ENCODE data around the gene DLEC1. TPM values are rescaled to one million over a fixed set of nuclear protein-coding genes. Genes with fewer than 3 reads are reported as not detected.
"Not testable (repeated sequence)": the region's sequence is repeated elsewhere in the genome, so short reads cannot be mapped to it uniquely, and the experiment has no call there.

DLEC1 gene
- total and polyA plus RNA-seq, 4 donors, result 0.25 to 0.69 (median 0.42) TPM

DNA sequence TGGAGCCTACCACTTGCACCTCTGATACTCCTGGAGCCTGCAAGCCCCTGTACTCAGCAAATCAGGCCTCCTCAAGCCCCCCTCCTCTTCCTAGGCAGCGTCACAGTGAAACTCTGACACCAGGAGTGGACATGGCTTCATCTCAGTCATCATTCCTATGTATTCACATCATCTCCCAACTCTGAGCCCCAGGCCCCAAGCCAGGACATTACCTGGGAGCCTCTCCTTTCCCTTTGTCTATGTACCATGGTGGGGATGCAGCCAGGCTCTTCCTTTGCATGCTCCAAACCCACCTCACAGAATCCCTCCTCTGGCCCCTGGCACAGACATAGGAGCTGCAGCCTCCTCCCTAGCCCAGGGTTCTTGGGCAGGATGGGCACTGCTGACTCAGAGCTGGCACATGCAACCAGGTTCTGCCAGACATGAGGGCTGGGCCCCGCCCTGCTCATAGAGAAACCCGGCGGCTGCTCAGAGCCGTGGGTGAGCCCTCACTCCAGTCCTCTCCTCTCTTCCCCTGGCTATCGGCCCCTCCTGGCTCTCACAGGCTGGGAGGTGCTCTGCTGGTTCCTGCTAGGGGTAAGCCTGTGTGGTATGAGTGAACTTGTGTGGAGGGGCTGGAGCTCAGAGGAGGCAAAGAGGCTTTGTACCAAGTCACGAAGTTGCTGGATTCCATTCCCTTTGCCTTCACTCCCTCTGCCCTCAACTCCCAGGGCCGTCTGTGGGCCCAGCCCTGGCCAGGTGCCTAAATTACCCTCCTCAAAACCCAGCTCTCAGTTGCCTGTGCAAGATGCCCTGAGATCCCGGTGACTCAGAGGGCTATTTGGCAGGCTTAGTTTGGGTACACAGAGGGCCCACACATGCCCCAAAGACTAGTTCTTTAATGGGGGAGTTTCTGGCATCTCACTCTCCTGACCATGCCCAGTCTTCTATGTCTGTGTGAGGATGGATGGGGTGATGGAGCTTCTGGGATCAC, 7.7 kb upstream of the DLEC1 start:
- DNase-seq, result peak; percentile 91
- Histone ChIP-seq H3K27ac (ENCODE audit: low read depth in 1 of 2, low read length in 2 of 2) (peak overlapping the region; percentile 89 to 96), H3K36me3 (ENCODE audit: control insufficient read depth in 1 of 2, insufficient read depth in 2 of 2, low read length in 1 of 2) (no peaks in the 10 kb centered on the region), H3K9me3 (ENCODE audit: control insufficient read depth, low read length) (no peaks in the 10 kb centered on the region), H3K4me3 (ENCODE audit: low read length in 2 of 2) (no peak overlapping the region), H3K4me1 (ENCODE audit: control insufficient read depth in 1 of 2, insufficient read depth in 2 of 2, low read length in 2 of 2) (peaks cover 0 to 1% of the 10 kb centered on the region in 2 donors), H3K27me3 (ENCODE audit: control insufficient read depth in 1 of 2, insufficient read depth in 2 of 2, low read length in 1 of 2) (no peaks in the 10 kb centered on the region)
- ATAC-seq (ENCODE audit: low FRiP score), result peak; percentile 64
- 1 to 4% methylated on average over 9 of the region's 9 CpGs for WGBS, 2 donors
- intact Hi-C loops (cut with DNase I), result loop anchor here in 1 of 2 donors (10.0 kb wide), 1 partner anchor 133 kb away; the partner anchor contains the start of gene OXSR1

DNA sequence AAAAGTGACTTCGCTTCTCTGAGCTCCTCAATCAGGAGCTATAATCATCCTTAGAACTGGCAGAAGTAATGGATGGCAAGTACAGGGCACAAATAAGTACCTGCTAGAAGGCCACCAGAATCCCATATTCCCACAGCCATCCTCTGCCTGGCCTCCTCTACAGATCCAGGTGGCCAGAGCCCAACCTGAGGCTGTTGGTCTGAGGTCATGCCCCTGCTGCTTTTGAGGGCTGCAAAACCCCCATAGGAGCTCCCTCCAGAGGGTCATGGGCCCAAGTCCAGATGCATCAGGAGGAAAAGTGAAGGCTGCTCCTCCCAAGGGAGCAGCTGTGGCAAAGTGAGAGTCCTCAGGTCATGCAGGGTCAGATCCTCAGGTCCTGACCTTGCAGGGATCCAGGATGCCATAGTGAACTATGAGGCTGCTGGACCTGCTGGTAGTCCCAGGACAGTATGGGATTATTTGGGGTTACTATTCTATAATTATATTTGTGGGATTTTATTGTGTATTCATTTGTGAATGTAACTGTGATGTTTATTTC, 6.6 kb upstream of the DLEC1 start:
- no peaks in the 10 kb centered on the region for H3K36me3 ChIP-seq (ENCODE audit: control insufficient read depth in 1 of 2, insufficient read depth in 2 of 2, low read length in 1 of 2)
- WGBS, 2 donors, result 99 to 100% methylated on average over 1 of the region's 1 CpG
- no peak for ATAC-seq (ENCODE audit: low FRiP score)
- no peaks in the 10 kb centered on the region for H3K9me3 ChIP-seq (ENCODE audit: control insufficient read depth, low read length)
- H3K4me1 ChIP-seq (ENCODE audit: control insufficient read depth in 1 of 2, insufficient read depth in 2 of 2, low read length in 2 of 2), result peaks cover 0 to 1% of the 10 kb centered on the region in 2 donors
- intact Hi-C loops (cut with DNase I), result loop anchor here in 1 of 2 donors (10.0 kb wide), 1 partner anchor 132 kb away; the partner anchor contains the start of gene OXSR1
- no peak for DNase-seq
- H3K4me3 ChIP-seq (ENCODE audit: low read length in 2 of 2), result no peak overlapping the region
- no peak overlapping the region for H3K27ac ChIP-seq (ENCODE audit: low read depth in 1 of 2, low read length in 2 of 2)
- no peaks in the 10 kb centered on the region for H3K27me3 ChIP-seq (ENCODE audit: control insufficient read depth in 1 of 2, insufficient read depth in 2 of 2, low read length in 1 of 2)

DNA sequence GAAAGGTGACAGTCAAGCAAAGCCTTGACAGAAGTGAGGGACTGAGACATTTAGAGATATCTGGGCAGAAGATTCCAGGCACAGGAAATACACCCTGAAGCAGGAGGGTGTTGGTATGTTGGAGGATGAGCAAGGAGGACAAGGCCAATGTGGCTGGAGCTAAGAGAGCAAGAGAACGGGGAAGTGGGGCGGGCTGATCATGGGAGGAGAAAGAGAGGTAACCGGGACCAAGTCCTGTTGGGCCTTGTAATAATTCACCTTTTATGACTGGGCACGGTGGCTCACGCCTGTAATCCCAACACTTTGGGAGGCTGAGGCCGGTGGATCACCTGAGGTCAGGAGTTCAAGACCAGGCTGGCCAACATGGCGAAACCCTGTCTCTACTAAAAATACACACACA, 5.4 kb upstream of the DLEC1 start:
- not testable (repeated sequence) for H3K27ac ChIP-seq (ENCODE audit: low read depth in 1 of 2, low read length in 2 of 2); DNase-seq; ATAC-seq (ENCODE audit: low FRiP score); H3K27me3 ChIP-seq (ENCODE audit: control insufficient read depth in 1 of 2, insufficient read depth in 2 of 2, low read length in 1 of 2); H3K4me1 ChIP-seq (ENCODE audit: control insufficient read depth in 1 of 2, insufficient read depth in 2 of 2, low read length in 2 of 2); H3K36me3 ChIP-seq (ENCODE audit: control insufficient read depth in 1 of 2, insufficient read depth in 2 of 2, low read length in 1 of 2); H3K4me3 ChIP-seq (ENCODE audit: low read length in 2 of 2); H3K9me3 ChIP-seq (ENCODE audit: control insufficient read depth, low read length)
- intact Hi-C loops (cut with DNase I), result loop anchor here in 1 of 2 donors (10.0 kb wide), 1 partner anchor 131 kb away; the partner anchor contains the start of gene OXSR1
- WGBS, 2 donors, result 92% methylated on average over 6 to 7 of the region's 7 CpGs

DNA sequence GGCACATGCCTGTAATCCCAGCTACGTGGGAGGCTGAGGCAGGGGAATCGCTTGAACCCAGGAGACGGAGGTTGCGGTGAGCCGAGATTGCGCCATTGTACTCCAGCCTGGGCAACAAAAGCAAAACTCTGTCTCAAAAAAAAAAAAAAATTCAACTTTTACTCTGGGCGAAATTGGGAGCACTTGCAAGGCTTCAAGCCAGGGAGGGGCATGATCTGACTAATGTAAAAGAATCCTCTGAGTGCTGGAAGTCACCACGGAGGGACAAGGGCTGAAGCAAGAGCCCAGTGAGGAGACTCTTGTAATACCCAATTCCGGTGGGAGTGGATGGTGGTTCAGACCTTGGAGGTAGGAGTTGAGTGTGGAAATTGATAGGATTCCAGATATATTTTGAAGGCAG, 4.7 kb upstream of the DLEC1 start:
- not testable (repeated sequence) for ATAC-seq (ENCODE audit: low FRiP score); H3K9me3 ChIP-seq (ENCODE audit: control insufficient read depth, low read length); H3K27ac ChIP-seq (ENCODE audit: low read depth in 1 of 2, low read length in 2 of 2); DNase-seq; H3K4me1 ChIP-seq (ENCODE audit: control insufficient read depth in 1 of 2, insufficient read depth in 2 of 2, low read length in 2 of 2); H3K4me3 ChIP-seq (ENCODE audit: low read length in 2 of 2); H3K27me3 ChIP-seq (ENCODE audit: control insufficient read depth in 1 of 2, insufficient read depth in 2 of 2, low read length in 1 of 2); H3K36me3 ChIP-seq (ENCODE audit: control insufficient read depth in 1 of 2, insufficient read depth in 2 of 2, low read length in 1 of 2)
- 88 to 90% methylated on average over 9 of the region's 9 CpGs for WGBS, 2 donors
- intact Hi-C loops (cut with DNase I), result loop anchor here in 1 of 2 donors (10.0 kb wide), 1 partner anchor 130 kb away; the partner anchor contains the start of gene OXSR1

DNA sequence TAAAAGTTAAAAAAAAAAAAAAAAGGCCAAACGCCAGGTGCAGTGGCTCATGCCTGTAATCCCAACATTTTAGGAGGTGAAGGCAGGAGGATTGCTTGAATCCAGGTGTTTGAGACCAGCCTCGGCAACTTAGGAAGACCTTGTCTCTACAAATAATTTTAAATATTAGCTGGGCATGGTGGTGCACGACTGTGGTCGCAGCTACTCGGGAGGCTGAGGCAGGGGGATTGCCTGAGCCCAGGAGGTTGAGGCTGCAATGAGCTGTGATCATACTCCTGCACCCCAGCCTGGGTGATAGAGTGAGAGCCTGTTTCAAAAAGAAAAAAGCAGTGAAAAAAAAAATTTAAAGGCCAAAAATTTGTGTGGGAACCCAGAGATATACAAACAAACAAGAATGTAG, 2.7 kb upstream of the DLEC1 start:
- H3K36me3 ChIP-seq (ENCODE audit: control insufficient read depth in 1 of 2, insufficient read depth in 2 of 2, low read length in 1 of 2), result no peaks in the 10 kb centered on the region
- no peak overlapping the region for H3K4me3 ChIP-seq (ENCODE audit: low read length in 2 of 2)
- DNase-seq (no peak), ATAC-seq (ENCODE audit: low FRiP score) (no peak)
- no peak overlapping the region for H3K27ac ChIP-seq (ENCODE audit: low read depth in 1 of 2, low read length in 2 of 2)
- intact Hi-C loops (cut with DNase I), result loop anchor here (5.0 to 10.0 kb wide), 2 partner anchors 86 to 129 kb away; partner anchors contain the start of gene OXSR1 (in 1 of the 2)
- no peaks in the 10 kb centered on the region for H3K27me3 ChIP-seq (ENCODE audit: control insufficient read depth in 1 of 2, insufficient read depth in 2 of 2, low read length in 1 of 2)
- H3K9me3 ChIP-seq (ENCODE audit: control insufficient read depth, low read length), result no peaks in the 10 kb centered on the region
- no peaks in the 10 kb centered on the region for H3K4me1 ChIP-seq (ENCODE audit: control insufficient read depth in 1 of 2, insufficient read depth in 2 of 2, low read length in 2 of 2)
- WGBS, 2 donors, result 90 to 94% methylated on average over 5 of the region's 5 CpGs

DNA sequence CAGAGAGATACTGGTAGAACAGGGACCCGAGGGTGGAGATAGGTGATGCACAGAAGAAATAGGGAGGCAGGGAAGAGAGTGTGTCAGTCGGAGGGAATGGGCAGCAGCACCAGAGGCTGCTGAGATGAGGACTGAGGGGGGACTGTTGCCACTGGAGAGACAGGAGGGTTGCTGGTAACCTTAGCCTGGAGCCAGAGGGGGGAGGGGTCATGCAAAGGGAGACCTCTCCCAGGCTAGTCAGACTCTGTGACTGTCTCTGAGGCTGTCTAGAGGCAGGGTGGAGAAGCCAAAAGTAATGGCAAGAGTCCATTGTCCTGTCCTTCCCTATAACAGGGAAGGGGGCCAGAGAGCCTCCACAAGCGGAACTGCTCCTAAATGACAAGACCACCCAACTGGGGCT, 2.1 kb upstream of the DLEC1 start:
- intact Hi-C loops (cut with DNase I), result loop anchor here (5.0 to 10.0 kb wide), 2 partner anchors 85 to 128 kb away; partner anchors contain the start of gene OXSR1 (in 1 of the 2)
- Histone ChIP-seq H3K27ac (ENCODE audit: low read depth in 1 of 2, low read length in 2 of 2) (no peak overlapping the region), H3K4me3 (ENCODE audit: low read length in 2 of 2) (no peak overlapping the region), H3K4me1 (ENCODE audit: control insufficient read depth in 1 of 2, insufficient read depth in 2 of 2, low read length in 2 of 2) (no peaks in the 10 kb centered on the region), H3K36me3 (ENCODE audit: control insufficient read depth in 1 of 2, insufficient read depth in 2 of 2, low read length in 1 of 2) (no peaks in the 10 kb centered on the region), H3K9me3 (ENCODE audit: control insufficient read depth, low read length) (no peaks in the 10 kb centered on the region), H3K27me3 (ENCODE audit: control insufficient read depth in 1 of 2, insufficient read depth in 2 of 2, low read length in 1 of 2) (no peaks in the 10 kb centered on the region)
- DNase-seq (no peak), ATAC-seq (ENCODE audit: low FRiP score) (no peak)
- 92% methylated on average over 3 of the region's 3 CpGs for WGBS, 2 donors

DNA sequence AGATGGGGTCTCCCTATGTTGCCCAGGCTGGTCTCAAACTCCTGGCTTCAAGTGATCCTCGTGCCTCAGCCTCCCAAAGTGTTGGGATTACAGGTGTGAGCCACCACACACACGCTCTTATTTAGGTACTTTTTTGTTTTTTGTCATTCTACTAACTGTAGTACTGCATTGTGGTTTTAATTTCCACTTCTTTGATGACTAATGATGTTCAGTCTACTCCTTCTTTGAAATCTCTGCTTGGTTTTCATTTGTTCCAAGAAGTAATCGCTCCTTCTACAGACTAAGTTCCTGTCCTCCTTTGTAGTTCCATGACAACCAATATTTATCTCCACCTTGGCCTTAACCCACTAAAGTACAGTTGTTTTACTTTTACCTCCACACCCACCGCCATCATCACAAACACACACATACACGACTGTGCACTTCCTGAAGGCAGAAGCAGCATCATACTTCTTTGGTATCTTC, 529 bp upstream of the DLEC1 start:
- no peak for ATAC-seq (ENCODE audit: low FRiP score)
- H3K27ac ChIP-seq (ENCODE audit: low read depth in 1 of 2, low read length in 2 of 2), result no peak overlapping the region
- no peaks in the 10 kb centered on the region for H3K27me3 ChIP-seq (ENCODE audit: control insufficient read depth in 1 of 2, insufficient read depth in 2 of 2, low read length in 1 of 2)
- WGBS, 2 donors, result 94 to 96% methylated on average over 5 of the region's 5 CpGs
- H3K9me3 ChIP-seq (ENCODE audit: control insufficient read depth, low read length), result no peaks in the 10 kb centered on the region
- H3K36me3 ChIP-seq (ENCODE audit: control insufficient read depth in 1 of 2, insufficient read depth in 2 of 2, low read length in 1 of 2), result no peaks in the 10 kb centered on the region
- no peak for DNase-seq
- no peaks in the 10 kb centered on the region for H3K4me1 ChIP-seq (ENCODE audit: control insufficient read depth in 1 of 2, insufficient read depth in 2 of 2, low read length in 2 of 2)
- intact Hi-C loops (cut with DNase I), result loop anchor here (5.0 to 10.0 kb wide), 2 partner anchors 84 to 126 kb away; partner anchors contain the start of gene OXSR1 (in 1 of the 2)
- H3K4me3 ChIP-seq (ENCODE audit: low read length in 2 of 2), result no peak overlapping the region

DNA sequence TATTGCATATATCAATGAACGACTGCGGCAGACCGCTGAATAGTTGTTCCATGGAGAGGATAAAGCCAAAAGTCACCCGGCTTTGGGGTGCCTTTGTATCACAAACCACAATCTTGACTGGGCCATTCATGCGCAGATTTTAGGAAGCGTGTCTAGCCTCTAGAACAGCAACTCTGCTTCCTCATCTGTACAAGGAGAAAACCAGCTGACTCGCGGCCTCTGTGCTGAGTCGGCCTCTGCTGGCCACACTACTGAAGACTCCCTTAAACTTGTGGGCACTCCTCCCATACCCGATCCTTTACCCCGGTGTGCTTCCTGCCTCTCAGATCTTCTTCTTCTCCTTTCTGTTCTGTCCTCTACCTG, 872 bp downstream of the DLEC1 start:
- 21 to 22% methylated on average over 11 of the region's 11 CpGs for WGBS, 2 donors
- Histone ChIP-seq H3K4me1 (ENCODE audit: control insufficient read depth in 1 of 2, insufficient read depth in 2 of 2, low read length in 2 of 2) (no peaks in the 10 kb centered on the region), H3K27ac (ENCODE audit: low read depth in 1 of 2, low read length in 2 of 2) (no peak overlapping the region), H3K27me3 (ENCODE audit: control insufficient read depth in 1 of 2, insufficient read depth in 2 of 2, low read length in 1 of 2) (no peaks in the 10 kb centered on the region), H3K9me3 (ENCODE audit: control insufficient read depth, low read length) (no peaks in the 10 kb centered on the region), H3K36me3 (ENCODE audit: control insufficient read depth in 1 of 2, insufficient read depth in 2 of 2, low read length in 1 of 2) (no peaks in the 10 kb centered on the region), H3K4me3 (ENCODE audit: low read length in 2 of 2) (no peak overlapping the region)
- ATAC-seq (ENCODE audit: low FRiP score) (peak; percentile 87), DNase-seq (peak; percentile 80 to 83)
- intact Hi-C loops (cut with DNase I), result loop anchor here (5.0 to 10.0 kb wide), 2 partner anchors 82 to 125 kb away; partner anchors contain the start of gene OXSR1 (in 1 of the 2)

Measured in aorta (tissue), 5 donors.